Smooth muscle cell (in vitro differentiated cells): ENCODE measurements around the gene PRKCH. TPM values are rescaled to one million over a fixed set of nuclear protein-coding genes. Genes with fewer than 3 reads are reported as not detected.

Experiments used
- DNase-seq: peaks from one replicate; lab custom pipeline; 2025; ENCODE audit not compliant: unreplicated experiment; lab: John Stamatoyannopoulos, UW
- H2AFZ ChIP-seq: fragments of 200-600 bp; sonication (generic); 2 replicates; pipeline ENCODE4 v1.6.0; 2016; ENCODE audit warnings: antibody characterized with exemption, low read depth, mild to moderate bottlenecking
- H3F3A ChIP-seq: fragments of 200-600 bp; sonication (generic); 2 replicates; pipeline ENCODE4 v1.6.0; 2017; ENCODE audit warnings: antibody characterized with exemption, low read depth
- H3K27ac ChIP-seq: fragments of 200-600 bp; sonication (generic); 2 replicates; pipeline ENCODE4 v1.5.1; 2016; ENCODE audit warnings: low read depth, mild to moderate bottlenecking
- H3K27me3 ChIP-seq: fragments of 200-600 bp; sonication (generic); 2 replicates; pipeline ENCODE4 v1.6.1; 2016; ENCODE audit warnings: low read depth, mild to moderate bottlenecking
- H3K36me3 ChIP-seq: fragments of 200-600 bp; sonication (generic); 2 replicates; pipeline ENCODE4 v1.5.1; 2016; ENCODE audit warnings: low read depth
- H3K4me1 ChIP-seq: fragments of 200-600 bp; sonication (generic); 2 replicates; pipeline ENCODE4 v1.5.1; 2016; ENCODE audit warnings: low read depth
- H3K4me2 ChIP-seq: fragments of 200-600 bp; sonication (generic); 2 replicates; pipeline ENCODE4 v1.6.0; 2016; ENCODE audit warnings: mild to moderate bottlenecking
- H3K4me3 ChIP-seq: fragments of 200-600 bp; sonication (generic); 2 replicates; pipeline ENCODE4 v1.5.1; 2016; ENCODE audit warnings: mild to moderate bottlenecking
- H3K79me2 ChIP-seq: fragments of 200-600 bp; sonication (generic); 2 replicates; pipeline ENCODE4 v1.6.0; 2016; ENCODE audit warnings: low read depth, mild to moderate bottlenecking
- H3K9ac ChIP-seq: fragments of 200-600 bp; sonication (generic); 2 replicates; pipeline ENCODE4 v1.6.0; 2016; ENCODE audit warnings: low read depth
- H3K9me3 ChIP-seq: fragments of 200-600 bp; sonication (generic); replicated peaks from 2 replicates; pipeline ENCODE4 v1.5.1; 2016; ENCODE audit warnings: low read depth
- H4K20me1 ChIP-seq: fragments of 200-600 bp; sonication (generic); 2 replicates; pipeline ENCODE4 v1.6.0; 2016; ENCODE audit warnings: low read depth
- WGBS: methylation state at CpG from one replicate; pipeline ENCODE4 v1.1.7; 2016; ENCODE audit warnings: low lambda C conversion rate; 5-methylcytosine and 5-hydroxymethylcytosine counted together
- polyA plus RNA-seq: library from polyadenylated mRNA; unstranded; fragments of >200 nt; fragmentation: Nextera tagmentation; extraction: Ambion mirVana; gene quantifications from 2 replicates; pipeline ENCODE4 v1.2.1, GENCODE V29; 2016
- total RNA-seq: library from RNA; depleted of rRNA; stranded (reverse); fragments of >200 nt; gene quantifications from 2 replicates; pipeline ENCODE4 v1.2.3, GENCODE V29; 2014
- TF ChIP-seq, protein P1 (sequence below): fragments of 200-600 bp; sonication (generic); IDR thresholded peaks from 2 replicates; pipeline ENCODE4 v1.5.1; 2017; ENCODE audit warnings: borderline replicate concordance, mild to moderate bottlenecking, antibody characterized with exemption; ENCODE audit not compliant: insufficient read depth, poor library complexity, severe bottlenecking

The PRKCH gene
- total and polyA plus RNA-seq, 2 experiments from 2014 or later = 1.5 to 7.6 TPM

DNA sequence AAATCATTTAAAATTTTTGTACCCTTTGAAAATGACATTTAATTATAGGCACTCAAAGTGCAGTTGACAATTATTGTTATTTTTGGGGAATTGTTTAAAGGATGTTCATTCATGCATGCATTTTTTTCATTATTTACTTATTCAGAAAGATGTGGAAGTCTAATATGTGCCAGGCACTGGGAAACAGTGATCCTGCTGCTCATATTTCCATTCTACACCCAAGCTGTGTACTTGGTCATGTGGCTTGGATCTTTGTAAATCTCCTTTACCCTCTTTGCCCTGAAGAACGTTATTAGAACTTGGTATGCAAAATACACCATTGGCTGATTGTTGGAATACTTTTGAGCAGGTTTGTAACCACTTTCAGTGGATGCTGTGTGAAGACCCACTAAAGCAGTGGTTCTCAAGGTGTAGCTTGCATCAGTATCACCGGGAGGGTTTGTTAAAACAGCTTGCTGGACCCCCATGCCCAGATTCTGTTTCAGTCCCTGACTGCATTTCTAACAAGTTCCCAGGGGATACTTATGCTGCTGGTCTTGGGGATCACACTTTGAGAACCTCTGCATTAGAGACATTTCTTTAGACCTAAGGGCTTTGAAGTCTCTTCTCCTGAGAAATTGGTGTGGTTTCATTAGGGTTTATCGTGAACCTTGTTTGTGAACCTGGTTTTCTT is 47.5 kb downstream of the PRKCH start:
- Histone ChIP-seq H3K4me1 (no peaks in the 10 kb centered on the region), H3K27me3 (no peaks in the 10 kb centered on the region), H3F3A (no peaks in the 10 kb centered on the region), H3K9ac (no peak overlapping the region), H3K4me2 (no peak overlapping the region), H3K27ac (peak overlapping the region; percentile 75), H2AFZ (no peak overlapping the region), H3K4me3 (no peak overlapping the region), H3K9me3 (no peaks in the 10 kb centered on the region), H3K79me2 (no peaks in the 10 kb centered on the region), H3K36me3 (no peaks in the 10 kb centered on the region), H4K20me1 (no peaks in the 10 kb centered on the region)
- 78% methylated on average over 3 of the region's 3 CpGs for WGBS
- DNase-seq = no peak
- TF ChIP-seq, protein P1, sequence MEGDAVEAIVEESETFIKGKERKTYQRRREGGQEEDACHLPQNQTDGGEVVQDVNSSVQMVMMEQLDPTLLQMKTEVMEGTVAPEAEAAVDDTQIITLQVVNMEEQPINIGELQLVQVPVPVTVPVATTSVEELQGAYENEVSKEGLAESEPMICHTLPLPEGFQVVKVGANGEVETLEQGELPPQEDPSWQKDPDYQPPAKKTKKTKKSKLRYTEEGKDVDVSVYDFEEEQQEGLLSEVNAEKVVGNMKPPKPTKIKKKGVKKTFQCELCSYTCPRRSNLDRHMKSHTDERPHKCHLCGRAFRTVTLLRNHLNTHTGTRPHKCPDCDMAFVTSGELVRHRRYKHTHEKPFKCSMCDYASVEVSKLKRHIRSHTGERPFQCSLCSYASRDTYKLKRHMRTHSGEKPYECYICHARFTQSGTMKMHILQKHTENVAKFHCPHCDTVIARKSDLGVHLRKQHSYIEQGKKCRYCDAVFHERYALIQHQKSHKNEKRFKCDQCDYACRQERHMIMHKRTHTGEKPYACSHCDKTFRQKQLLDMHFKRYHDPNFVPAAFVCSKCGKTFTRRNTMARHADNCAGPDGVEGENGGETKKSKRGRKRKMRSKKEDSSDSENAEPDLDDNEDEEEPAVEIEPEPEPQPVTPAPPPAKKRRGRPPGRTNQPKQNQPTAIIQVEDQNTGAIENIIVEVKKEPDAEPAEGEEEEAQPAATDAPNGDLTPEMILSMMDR = no peak

DNA sequence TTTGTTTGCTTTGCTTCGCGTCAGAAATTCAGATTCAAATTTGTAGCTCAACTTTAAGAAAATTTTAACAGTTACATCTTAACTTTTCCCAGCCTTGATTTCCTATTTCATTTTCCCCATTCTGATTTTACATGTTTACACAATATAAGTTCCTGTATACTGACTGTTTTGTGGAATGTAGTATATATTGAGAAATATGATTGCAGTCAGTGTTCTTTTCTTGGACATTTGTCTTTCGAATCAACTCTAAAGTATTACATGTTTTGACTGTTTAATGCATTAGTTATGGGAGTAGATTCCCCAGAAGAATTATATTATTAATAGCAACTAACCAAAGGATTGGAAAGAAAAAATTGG is 48.1 kb downstream of the PRKCH start:
- no peaks in the 10 kb centered on the region for H4K20me1 ChIP-seq
- H3K36me3 ChIP-seq = no peaks in the 10 kb centered on the region
- H3K9me3 ChIP-seq = no peaks in the 10 kb centered on the region
- no peak overlapping the region for H3K4me2 ChIP-seq
- no peaks in the 10 kb centered on the region for H3F3A ChIP-seq
- H2AFZ ChIP-seq = no peak overlapping the region
- TF ChIP-seq, protein P1 = no peak
- no peak overlapping the region for H3K9ac ChIP-seq
- no peaks in the 10 kb centered on the region for H3K27me3 ChIP-seq
- WGBS = 95% methylated on average over 3 of the region's 3 CpGs
- no peaks in the 10 kb centered on the region for H3K4me1 ChIP-seq
- no peaks in the 10 kb centered on the region for H3K79me2 ChIP-seq
- H3K27ac ChIP-seq = no peak overlapping the region
- DNase-seq = no peak
- no peak overlapping the region for H3K4me3 ChIP-seq

DNA sequence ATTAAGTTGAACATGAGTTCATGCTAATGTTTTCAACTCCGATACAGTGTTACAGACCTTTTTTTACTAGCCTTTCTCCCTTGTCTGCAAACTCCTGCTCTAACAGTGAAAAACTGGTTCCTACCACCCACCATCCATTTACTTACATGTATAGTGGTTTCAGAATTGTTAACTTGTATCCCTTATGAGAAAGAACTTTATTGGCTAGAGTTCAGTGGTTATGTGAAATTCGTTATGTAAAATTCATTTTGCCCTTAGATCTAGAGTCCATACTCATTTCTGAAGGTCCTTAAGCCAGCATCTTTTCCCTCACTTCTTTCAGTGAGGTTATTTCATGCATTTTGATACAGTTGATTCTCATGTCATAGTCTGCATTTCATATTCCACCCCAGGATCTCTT is 51.0 kb downstream of the PRKCH start:
- WGBS = 91% methylated on average over 2 of the region's 2 CpGs
- no peak overlapping the region for H2AFZ ChIP-seq
- H3K27me3 ChIP-seq = no peaks in the 10 kb centered on the region
- H3K4me1 ChIP-seq = no peaks in the 10 kb centered on the region
- H3F3A ChIP-seq = no peaks in the 10 kb centered on the region
- H4K20me1 ChIP-seq = no peaks in the 10 kb centered on the region
- no peaks in the 10 kb centered on the region for H3K36me3 ChIP-seq
- no peak for DNase-seq
- no peak overlapping the region for H3K9ac ChIP-seq
- H3K4me3 ChIP-seq = no peak overlapping the region
- H3K9me3 ChIP-seq = no peaks in the 10 kb centered on the region
- H3K4me2 ChIP-seq = no peak overlapping the region
- no peak overlapping the region for H3K27ac ChIP-seq
- no peaks in the 10 kb centered on the region for H3K79me2 ChIP-seq
- TF ChIP-seq, protein P1 = no peak
